ENCODE results near the gene DCLK1.

- no peak for TF ChIP-seq CTCF (IDR thresholded peaks at IDR 0.05)
- TF ChIP-seq EP300 (IDR thresholded peaks at IDR 0.05) = no peak
Observed at GRCh38 chr13:35906636-35907035, 224.5 kb downstream of the DCLK1 start.

Data from esophagus muscularis mucosa (tissue), 3 donors.